Mononuclear cell (primary cell): ENCODE data around the gene NCOR1. TPM values are rescaled to one million over a fixed set of nuclear protein-coding genes. Genes with fewer than 3 reads are reported as not detected.

ENCODE experiments used
- total RNA-seq: library from RNA; depleted of rRNA; stranded (reverse); fragments of >200 nt; gene quantifications from one replicate; pipeline ENCODE4 v1.2.3, GENCODE V29; 2012

The NCOR1 gene
- total RNA-seq, 1 donor, result 162 TPM

Other genes with a start within 250 kb of the NCOR1 start
- 15.0 TPM for gene ZSWIM7, start 215.8 kb downstream of the NCOR1 start, total RNA-seq
- gene TTC19, start 215.7 kb downstream of the NCOR1 start, total RNA-seq, result 47.1 TPM
- gene PIGL, start 1.7 kb upstream of the NCOR1 start, total RNA-seq, result 30.0 TPM
- 12.7 TPM for gene CENPV, start 137.9 kb upstream of the NCOR1 start, total RNA-seq
- 1,077 TPM for gene UBB, start 165.6 kb upstream of the NCOR1 start, total RNA-seq
- 23.1 TPM for gene TRPV2, start 200.0 kb upstream of the NCOR1 start, total RNA-seq